Measurements from ENCODE around the gene SGIP1.
"Not testable (repeated sequence)": the region's sequence is repeated elsewhere in the genome, so short reads cannot be mapped to it uniquely, and the experiment has no call there.

- not testable (repeated sequence) for TF ChIP-seq CTCF (IDR thresholded peaks at IDR 0.05; ENCODE audit: low read length); EZH2 (optimal IDR thresholded peaks at IDR 0.05; ENCODE audit: low read depth, low read length); EZH2phosphoT487 (IDR thresholded peaks at IDR 0.05; ENCODE audit: low read length)
Observed at GRCh38 chr1:66785800-66786199, 251.8 kb downstream of the SGIP1 start.
